GM12878 (cell line): ENCODE measurements around the gene MRPS22. TPM values are rescaled to one million over a fixed set of nuclear protein-coding genes. Genes with fewer than 3 reads are reported as not detected.

Source experiments
- polyA plus RNA-seq, 11 experiments: library from polyadenylated mRNA; depleted of rRNA in 4 of 11; unstranded in 6 of 11; stranded (reverse) in 5 of 11; fragments of >200 nt; fragmentation: Nextera tagmentation in 4 of 11; fragmentation: Illumina TruSeq in 1 of 11; extraction: Ambion mirVana in 4 of 11; extraction: Trizol in 1 of 11; gene quantifications; 1 replicate in 1 of 11; 2 replicates in 10 of 11; pipeline versions ENCODE4 v1.2.1 to v1.2.3, GENCODE V29; 2011 to 2016; ENCODE audit warnings: inconsistent platforms in 2 of 11, missing spikeins in 2 of 11, low read depth in 1 of 11
- small RNA-seq: library from RNA; depleted of rRNA; stranded (forward); fragments of <200 nt; gene quantifications from one replicate; pipeline ENCODE3, GENCODE V24; 2014
- total RNA-seq, 4 experiments: library from RNA; depleted of rRNA in 3 of 4; stranded (reverse); fragments of >200 nt in 3 of 4; fragmentation: Illumina TruSeq in 1 of 4; extraction: Trizol in 1 of 4; gene quantifications; 2 replicates each; pipeline versions ENCODE4 v1.2.1 to v1.2.3, GENCODE V29; 2013 to 2021

The MRPS22 gene
- total and polyA plus RNA-seq, 10 of the 15 experiments (the other 5 are each of a cell fraction or from before 2014, with no cell fraction given), result 44.3 to 146 (median 75.2) TPM

Small RNAs within 50 kb of the gene (small RNA-seq; reads per million reads assigned to genes)
- not detected for gene RF00026

Other genes starting within 250 kb of the MRPS22 start
- gene COPB2, start 45.6 kb downstream of the MRPS22 start, total RNA-seq (2014; rRNA removed), result 115 and 118 TPM in 2 replicates
- 116 and 123 TPM in 2 replicates for gene COPB2, start 45.6 kb downstream of the MRPS22 start, total RNA-seq (2014; rRNA removed; fragmentation: Illumina TruSeq; extraction: Trizol)
- gene COPB2, start 45.6 kb downstream of the MRPS22 start, total RNA-seq (2021), result 93.6 and 98.6 TPM in 2 replicates
- gene COPB2, start 45.6 kb downstream of the MRPS22 start, polyA plus RNA-seq (2011; rRNA removed), result 120 and 158 TPM in 2 replicates
- 116 and 132 TPM in 2 replicates for gene COPB2, start 45.6 kb downstream of the MRPS22 start, polyA plus RNA-seq (2014; fragmentation: Illumina TruSeq; extraction: Trizol)
- 10 to 100 TPM; 51.3 to 79.8 TPM for gene COPB2, start 45.6 kb downstream of the MRPS22 start, polyA plus RNA-seq (2014; fragmentation: Nextera tagmentation; extraction: Ambion mirVana)
- gene COPB2, start 45.6 kb downstream of the MRPS22 start, polyA plus RNA-seq (2014; rRNA removed), result 70.4 and 81.1 TPM in 2 replicates
- 100 to 1,000 TPM; 142 to 143 TPM for gene COPB2, start 45.6 kb downstream of the MRPS22 start, polyA plus RNA-seq (2016; fragmentation: Nextera tagmentation; extraction: Ambion mirVana)
- gene RBP2, start 132.5 kb downstream of the MRPS22 start, total RNA-seq (2014; rRNA removed), result not detected in 2 replicates
- gene RBP2, start 132.5 kb downstream of the MRPS22 start, total RNA-seq (2014; rRNA removed; fragmentation: Illumina TruSeq; extraction: Trizol), result not detected in 2 replicates
- gene RBP2, start 132.5 kb downstream of the MRPS22 start, total RNA-seq (2021), result not detected in 2 replicates
- not detected in 2 replicates for gene RBP2, start 132.5 kb downstream of the MRPS22 start, polyA plus RNA-seq (2011; rRNA removed)
- gene RBP2, start 132.5 kb downstream of the MRPS22 start, polyA plus RNA-seq (2014; fragmentation: Illumina TruSeq; extraction: Trizol), result not detected in 2 replicates
- not detected for gene RBP2, start 132.5 kb downstream of the MRPS22 start, polyA plus RNA-seq (2014; fragmentation: Nextera tagmentation; extraction: Ambion mirVana)
- not detected in 2 replicates for gene RBP2, start 132.5 kb downstream of the MRPS22 start, polyA plus RNA-seq (2014; rRNA removed)
- gene RBP2, start 132.5 kb downstream of the MRPS22 start, polyA plus RNA-seq (2016; fragmentation: Nextera tagmentation; extraction: Ambion mirVana), result not detected
- gene RBP1, start 195.7 kb downstream of the MRPS22 start, total RNA-seq (2014; rRNA removed), result 1.6 and 3.1 TPM in 2 replicates
- 1.5 and 2.7 TPM in 2 replicates for gene RBP1, start 195.7 kb downstream of the MRPS22 start, total RNA-seq (2014; rRNA removed; fragmentation: Illumina TruSeq; extraction: Trizol)
- 1.7 and 3.1 TPM in 2 replicates for gene RBP1, start 195.7 kb downstream of the MRPS22 start, total RNA-seq (2021)
- 0.45 and 1.3 TPM in 2 replicates for gene RBP1, start 195.7 kb downstream of the MRPS22 start, polyA plus RNA-seq (2011; rRNA removed)
- gene RBP1, start 195.7 kb downstream of the MRPS22 start, polyA plus RNA-seq (2014; fragmentation: Illumina TruSeq; extraction: Trizol), result 1.3 and 2.6 TPM in 2 replicates
- gene RBP1, start 195.7 kb downstream of the MRPS22 start, polyA plus RNA-seq (2014; fragmentation: Nextera tagmentation; extraction: Ambion mirVana), result 1 to 10 TPM; 3.0 to 5.0 TPM
- gene RBP1, start 195.7 kb downstream of the MRPS22 start, polyA plus RNA-seq (2014; rRNA removed), result 3.8 TPM in 2 replicates
- 1 to 10 TPM; 1.1 to 1.6 TPM for gene RBP1, start 195.7 kb downstream of the MRPS22 start, polyA plus RNA-seq (2016; fragmentation: Nextera tagmentation; extraction: Ambion mirVana)